Amniotic stem cell (primary cell): Measurements from ENCODE around the gene LRP5.
"Not testable (repeated sequence)": the region's sequence is repeated elsewhere in the genome, so short reads cannot be mapped to it uniquely, and the experiment has no call there.

Source experiments
- DNase-seq: peaks from one replicate; lab custom pipeline; 2025; lab: John Stamatoyannopoulos, UW

LRP5 gene

DNA sequence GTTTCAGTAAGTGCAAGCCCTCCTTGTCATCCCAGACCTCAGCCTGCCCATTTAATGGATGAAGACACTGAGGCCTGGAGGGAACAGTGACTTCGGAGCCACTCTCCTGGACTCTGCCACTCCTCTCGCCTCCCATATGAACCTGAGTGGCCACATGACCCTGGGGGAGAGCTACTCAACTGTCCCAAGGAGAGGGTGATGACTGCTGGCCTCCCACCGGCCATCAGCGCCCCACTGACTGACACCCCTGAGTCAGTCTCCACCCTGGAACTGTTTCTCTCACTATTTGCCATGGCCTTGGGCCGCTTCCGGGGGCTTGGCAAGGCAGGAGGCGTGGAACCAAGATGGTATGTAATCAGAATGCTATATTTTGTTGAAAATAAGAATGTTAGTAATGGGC lies 17.1 kb downstream of the LRP5 start:
- no peak for DNase-seq

DNA sequence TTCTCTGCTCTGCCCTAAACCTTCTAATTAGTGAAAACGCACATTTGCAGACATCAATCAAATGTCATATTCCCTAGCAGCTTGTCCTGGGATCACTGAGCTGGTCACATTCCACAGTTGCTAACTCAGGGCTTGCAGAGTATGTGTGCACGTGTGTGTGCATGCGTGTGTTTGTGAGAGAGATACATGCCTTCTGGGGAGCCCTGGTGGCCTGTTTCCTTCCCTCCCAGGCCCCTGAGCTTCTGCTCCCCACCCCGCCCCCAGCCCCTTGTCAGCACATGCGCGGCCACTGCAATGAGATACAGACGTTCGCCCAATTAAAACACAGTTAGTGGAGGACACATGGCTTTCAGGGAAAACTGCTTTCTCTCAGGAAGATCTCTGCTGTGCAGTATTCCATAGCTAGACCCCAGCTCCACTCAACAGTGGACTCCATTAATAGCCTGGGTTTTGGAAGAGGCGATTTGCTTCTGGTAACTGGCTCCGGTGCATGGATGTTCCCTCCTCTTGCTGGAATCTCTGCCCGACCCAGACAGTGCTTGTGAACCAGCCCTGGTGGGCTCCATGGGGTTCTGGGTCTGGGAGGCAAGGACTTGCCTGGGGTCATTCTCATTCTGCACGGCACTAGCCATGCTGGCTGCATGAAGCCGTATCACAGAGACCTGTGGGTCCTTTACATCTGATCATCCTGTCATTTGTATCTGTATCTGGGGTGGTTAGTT lies 17.7 kb downstream of the LRP5 start:
- DNase-seq = no peak

DNA sequence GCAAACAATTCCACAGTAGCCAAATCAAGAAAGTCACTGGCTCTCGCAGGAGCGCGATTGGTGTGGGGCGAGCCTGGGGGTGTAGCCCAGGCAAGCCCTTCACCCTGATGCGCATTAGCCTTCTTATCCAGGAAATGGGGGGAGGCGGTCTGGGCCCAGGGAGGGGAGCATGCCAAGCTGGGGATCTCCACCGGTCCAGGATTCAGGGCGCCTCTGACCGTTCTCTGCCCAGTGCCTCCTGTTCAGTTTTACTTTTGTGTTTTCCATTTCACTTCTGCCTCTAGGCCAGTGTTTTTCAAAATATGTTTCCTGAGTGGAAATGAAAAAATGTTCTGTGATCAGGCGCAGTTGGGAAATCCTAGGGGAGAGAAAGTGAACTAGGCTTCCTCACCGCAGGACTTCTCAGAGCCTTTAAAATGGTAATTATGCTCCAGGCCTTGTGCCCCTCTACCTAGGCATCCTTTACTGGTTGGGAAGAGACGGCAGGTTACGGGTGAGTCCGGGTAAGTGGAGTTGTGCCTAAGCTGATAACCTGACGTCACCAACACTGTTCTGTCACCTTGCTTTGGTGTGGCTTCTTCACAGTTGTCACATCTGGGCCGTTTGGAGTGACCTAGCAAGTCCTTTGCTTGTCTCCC lies 18.4 kb downstream of the LRP5 start:
- DNase-seq = no peak

DNA sequence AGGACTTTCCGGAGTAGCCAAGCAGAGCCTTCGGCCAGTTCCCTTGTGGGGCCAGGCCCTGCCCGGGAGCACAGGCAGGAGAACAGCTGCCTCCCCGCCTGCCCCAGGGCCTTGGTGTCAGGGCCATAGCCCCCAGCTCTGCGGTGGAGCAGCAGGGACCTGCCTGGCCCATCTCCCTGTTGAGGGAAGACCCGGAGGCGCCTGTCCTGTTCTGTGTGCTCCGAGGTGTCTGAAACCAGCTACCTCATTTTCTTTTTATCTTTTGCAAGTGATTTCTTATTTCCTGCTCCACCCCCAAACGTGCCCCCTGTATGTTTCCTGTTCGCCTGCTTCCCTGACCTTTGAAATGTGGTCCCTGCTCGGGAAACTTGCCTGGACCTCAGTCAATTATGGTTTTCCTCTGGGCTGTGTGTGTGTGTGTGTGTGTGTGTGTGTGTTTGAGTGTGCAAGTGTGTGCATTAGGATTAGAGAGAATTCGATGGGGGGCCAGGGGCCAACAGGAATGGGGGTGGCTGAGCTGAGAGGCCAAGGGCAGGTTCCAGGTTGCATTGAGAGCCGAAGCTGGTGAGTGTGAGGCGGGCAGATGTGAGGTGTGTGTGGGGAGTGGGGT lies 19.1 kb downstream of the LRP5 start:
- no peak for DNase-seq

DNA sequence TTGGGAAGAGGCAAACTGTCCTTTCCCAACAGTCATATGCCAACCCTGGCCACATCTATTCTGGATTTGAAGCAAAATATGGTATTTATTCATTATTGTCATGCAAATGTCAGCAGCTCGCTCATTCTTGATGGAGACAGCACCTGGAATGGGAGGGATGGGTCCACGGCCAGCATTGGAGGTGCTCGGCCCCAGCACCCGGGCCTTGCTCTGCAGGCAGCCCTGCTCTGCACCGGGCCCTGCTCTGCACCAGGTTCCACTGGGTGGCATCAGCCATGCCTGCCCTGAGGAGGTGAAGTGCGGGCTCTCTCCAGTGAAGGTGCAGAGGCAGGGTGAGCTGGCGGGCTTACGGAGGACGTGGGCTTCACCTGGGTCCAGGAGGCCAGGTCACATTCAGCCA lies 19.8 kb downstream of the LRP5 start:
- DNase-seq = no peak

DNA sequence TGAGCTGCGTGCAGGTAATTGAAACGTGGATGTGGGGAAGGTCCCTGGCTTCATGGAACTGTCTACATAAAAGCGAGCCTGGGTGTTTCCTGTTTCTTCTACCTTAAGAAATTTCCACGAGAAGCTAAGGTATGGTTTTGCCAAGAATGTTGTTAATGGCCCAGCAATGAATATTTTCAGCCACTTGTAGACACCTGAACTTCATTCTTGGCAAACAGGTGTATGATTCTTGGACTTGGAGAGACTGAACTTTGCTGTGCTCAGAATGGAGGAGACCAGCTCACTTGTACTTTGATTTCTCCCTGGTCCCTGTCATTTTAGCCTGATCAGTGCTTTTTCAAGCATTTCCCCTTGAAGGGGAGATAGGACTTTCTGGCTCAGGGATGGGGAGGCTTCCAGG lies 20.8 kb downstream of the LRP5 start:
- DNase-seq = no peak

DNA sequence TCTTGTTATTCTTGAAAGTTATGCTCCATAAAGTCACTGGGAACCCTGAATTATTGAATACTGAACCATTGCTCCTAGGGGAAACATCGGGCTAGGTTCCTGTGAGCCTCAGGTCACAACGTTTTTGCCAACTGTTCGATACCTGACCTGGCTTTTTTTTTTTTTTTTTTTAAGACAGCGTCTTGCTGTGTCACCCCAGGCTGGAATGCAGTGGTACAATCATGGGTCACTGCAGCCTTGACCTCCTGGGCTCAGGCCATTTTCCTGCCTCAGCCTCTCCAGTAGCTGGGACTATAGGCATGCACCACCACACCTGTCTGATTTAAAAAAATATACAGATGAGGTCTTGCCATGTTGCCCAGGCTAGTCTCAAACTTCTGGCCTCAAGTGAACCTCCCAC lies 22.5 kb downstream of the LRP5 start:
- no peak for DNase-seq

DNA sequence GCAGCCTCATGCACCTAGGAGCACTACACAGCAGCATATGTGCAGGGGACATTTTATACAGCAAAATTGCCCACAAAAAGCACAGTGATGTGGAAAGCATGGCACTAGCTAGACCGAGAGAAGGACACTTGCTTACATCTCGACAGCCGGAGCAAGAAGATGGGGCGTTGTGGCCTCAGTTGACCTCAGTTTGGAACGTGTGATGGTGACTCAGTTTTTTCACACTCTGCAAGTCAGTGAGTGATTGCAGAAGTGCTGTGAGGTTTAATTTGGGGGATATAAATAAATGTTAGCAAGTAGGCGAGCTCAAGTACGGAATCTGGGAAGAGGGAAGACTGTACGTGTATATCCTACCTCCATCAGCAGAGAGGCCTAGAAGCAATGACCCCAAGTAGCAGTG lies 23.3 kb downstream of the LRP5 start:
- no peak for DNase-seq

DNA sequence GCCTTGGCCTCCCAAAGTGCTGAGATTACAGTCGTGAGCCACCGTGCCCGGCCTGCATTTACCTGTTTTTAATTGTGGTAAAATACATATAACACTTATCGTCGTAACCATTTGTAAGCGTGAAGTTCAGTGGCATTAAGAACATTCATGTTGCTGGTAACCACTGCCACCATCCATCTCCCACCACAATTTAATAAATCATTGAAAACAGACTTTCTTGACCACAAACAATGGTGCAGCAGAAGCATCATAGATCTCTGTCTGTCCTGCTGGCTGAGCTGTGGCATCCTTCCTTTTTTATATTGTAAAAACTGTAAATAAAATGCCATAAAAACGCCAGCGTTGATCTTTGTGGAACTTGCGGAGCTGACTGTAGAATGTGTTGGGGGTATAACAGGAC lies 24.3 kb downstream of the LRP5 start:
- DNase-seq = no peak

DNA sequence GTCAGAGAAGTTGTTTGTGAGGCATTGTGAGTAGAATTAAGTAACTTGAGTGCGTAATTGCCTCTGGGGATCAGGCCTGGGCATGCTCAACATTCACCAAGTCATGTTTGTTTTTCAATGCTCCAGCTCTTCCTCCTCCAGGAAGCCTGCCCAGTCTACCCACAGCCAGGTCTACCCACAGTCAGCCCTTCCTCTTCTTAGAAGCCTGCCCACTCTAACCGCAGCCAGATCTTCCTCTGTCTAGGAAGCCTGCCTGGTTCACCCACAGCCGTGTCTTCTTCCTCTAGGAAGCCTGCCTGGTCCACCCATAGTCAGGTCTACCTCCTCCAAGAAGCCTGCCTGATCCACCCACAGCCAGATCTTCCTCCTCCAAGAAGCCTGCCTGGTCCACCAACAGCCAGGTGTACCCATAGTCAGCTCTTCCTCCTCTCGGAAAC lies 25.0 kb downstream of the LRP5 start:
- DNase-seq = no peak

DNA sequence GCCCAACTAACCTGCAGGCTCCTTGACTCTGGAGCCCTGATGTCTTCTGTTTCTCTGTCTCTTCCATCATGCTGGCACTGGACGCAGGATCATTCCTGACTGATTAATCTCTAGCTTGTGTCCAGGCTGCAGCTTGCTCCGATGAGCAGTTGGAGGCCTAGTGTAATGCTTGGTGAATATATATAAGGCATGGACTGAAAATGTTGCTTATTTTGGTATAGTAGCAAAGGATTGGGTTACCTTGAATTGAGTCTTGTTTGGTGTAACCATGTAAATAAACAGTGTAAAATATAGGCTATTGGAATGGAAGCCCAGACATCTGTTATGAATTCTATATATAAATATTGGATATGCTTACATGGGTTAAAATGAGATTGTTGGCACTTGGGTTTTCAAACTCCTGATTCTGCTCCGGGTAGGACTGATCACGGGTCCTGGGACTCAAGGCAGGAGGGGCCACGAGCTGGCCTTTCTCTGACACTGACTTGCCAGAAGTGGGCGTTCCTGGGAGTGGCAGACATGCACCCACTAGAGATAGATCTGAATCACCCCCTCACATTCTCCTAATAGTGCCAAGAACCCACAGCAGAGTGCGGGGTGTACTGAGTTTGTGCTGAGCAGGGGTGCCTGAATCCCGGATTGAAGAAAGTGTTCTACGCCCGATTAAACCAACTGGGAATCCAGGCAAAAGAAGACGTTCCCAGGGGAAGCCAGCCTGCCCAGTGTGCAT lies 25.8 kb downstream of the LRP5 start:
- no peak for DNase-seq

DNA sequence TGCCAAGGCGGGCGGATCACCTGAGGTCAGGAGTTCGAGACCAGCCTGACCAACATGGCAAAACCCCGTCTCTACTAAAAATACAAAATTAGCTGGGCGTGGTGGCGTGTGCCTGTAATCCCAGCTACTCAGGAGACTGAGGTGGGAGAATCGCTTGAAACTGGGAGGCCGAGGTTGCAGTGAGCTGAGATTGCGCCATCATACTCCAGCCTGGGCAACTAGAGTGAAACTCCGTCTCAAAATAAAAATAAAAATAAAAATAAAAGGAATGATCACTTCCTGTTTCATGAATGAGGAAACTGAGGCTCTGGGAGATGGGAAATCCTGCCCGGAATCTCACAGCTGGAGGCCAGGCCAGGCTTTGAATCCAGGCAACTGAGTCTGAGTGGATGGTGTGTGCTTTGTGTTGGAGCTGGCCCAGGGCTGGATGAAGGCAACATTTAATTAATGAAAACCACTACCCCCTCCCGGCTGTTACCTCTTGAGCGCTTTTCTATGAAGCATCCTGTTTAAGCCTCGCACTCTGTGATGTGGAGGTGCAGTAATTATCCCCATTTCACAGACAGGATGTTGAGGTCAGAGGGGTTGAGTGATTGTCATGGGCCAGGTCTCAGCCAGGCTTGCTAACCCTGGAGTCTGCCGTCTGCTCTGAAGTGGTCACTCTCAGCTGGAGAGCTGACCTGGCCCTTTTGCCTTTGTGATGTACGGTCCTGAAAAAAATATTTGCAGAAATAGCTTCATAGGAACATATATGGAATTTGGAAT lies 27.8 kb downstream of the LRP5 start:
- DNase-seq = no peak

DNA sequence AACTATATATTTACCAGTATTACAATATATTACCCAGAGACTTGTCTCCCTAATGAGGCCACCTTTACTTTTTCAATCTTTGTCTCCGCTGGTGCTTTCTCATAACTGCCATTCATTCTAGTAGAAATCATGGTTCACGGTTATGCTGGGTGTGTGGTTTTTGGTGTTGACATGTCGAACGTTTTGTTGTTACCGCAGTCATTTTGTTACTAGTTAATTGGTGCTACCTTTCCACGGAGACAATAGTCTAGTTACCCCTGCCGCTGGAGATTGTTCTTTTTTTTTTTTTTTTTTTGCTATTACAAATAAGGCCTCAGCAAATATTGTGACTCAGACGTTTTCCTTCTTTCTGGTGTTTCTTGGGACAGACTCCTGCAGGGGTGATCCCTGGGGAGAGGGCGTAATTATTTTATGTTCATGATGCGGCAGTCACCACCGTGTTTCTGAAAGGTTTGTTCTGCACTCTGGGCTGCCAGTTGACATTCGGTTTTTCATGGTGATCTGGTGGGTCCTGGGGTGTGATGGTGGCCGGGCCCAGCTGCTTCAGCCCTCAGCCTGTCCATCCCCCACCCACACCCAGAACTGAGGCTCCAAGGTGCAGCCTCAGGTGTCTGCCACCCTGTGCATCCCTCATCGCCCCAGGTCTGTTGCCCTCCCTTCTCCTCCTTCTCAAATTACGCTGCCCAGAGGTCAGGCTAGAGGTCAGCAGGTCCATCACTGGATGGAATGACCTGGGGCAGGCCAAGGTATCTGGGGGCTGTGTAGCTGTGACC lies 28.6 kb downstream of the LRP5 start:
- no peak for DNase-seq

DNA sequence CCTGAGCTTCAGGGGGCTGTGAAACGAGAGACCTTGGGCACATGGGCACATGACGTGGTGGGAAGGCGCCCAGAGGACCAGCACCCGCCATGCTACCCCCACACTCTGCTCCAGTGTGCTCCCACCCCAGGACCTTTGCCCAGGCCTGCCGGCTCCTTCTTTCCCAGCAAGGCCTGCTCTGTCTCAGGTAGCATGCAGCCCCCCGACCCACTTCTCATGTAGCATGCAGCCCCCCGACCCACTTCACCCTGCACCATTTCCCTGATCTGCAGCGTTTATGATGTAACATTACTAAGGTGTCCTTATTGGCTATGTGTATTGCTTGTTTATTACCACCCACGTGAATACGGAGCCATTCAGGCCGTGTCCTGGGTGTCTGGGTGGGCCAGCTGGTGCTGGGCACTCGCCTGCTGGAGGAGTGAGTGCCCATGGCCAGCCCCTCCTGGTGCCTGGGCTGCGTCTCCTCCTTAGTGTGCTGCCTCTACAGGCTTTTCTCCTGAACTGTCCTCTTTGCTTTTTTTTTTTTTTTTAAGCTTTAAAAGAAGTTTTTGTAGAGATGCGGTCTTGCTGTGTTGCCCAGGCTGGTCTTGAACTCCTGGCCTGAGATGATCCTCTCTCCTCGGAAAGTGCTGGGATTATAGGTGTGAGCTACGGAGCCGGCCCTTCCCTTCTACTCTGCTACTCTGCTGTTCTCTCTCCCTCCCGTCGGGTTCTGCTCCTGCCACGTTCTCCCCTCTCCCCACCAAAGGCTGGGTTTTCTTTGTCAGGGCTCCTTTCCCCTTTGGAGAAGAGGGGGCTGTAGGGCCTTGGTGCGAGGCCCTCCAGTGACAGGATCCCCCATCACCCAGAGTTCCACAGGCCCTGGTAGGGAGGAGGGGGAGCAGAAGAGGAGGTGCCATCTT lies 29.4 kb downstream of the LRP5 start:
- no peak for DNase-seq

DNA sequence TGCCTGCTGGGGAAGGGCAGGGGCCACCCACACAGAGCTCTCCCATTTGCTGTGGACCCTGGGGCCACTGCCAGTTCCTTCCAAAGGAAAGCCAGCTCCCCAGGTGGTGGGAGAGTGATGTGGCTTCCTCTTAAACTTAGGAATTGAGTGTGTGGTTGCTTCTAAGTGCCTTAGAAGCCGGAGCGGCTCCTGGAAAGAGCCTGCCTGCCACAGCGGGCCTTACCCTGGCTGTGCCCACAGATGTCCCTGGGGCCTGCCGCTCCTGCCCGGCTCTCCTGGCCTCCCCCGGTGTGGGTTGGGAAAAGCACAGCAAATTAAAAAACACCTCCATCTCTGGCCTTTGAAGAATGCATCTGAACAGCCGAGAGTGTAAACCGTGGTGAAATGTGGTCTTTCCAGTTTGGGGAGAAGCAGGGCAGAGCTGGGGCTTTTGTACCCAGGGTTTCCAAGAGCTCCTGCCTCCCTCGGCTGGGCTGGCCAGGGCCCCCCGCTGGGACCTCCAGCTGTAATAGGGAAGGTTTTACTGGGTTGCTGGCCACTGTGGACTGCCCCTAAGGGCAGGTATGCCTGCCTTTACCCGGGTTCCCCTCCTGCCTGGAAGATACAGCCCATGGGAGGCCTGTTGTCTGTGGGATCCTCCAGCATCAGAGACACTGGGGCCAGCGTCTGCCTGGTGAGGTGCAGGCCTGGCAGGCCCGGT lies 30.2 kb downstream of the LRP5 start:
- no peak for DNase-seq

DNA sequence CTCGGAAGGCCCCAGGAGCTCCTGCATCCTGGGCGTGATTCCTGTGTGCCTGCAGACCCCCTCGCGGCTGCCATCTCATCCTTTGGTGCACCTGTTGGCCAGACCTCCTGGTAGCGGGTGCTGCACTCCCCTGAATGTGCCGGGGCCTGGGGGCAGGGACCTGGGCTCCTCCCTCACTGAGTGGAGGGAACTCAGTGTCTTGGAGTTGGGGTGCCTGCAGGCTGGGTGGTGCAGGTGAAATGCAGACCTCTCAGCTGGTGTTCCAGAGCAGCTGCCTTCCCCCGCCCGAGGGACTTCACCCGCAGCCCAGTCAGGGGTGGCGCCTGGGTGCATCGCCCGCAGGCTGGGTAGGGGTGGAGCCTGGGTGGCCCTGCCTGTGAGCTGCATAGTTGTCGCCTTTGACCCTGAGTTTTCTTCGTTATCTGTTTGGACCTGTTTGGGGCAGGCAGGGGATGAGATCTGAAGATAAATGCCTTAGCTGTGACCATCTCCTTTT lies 31.4 kb downstream of the LRP5 start:
- no peak for DNase-seq

DNA sequence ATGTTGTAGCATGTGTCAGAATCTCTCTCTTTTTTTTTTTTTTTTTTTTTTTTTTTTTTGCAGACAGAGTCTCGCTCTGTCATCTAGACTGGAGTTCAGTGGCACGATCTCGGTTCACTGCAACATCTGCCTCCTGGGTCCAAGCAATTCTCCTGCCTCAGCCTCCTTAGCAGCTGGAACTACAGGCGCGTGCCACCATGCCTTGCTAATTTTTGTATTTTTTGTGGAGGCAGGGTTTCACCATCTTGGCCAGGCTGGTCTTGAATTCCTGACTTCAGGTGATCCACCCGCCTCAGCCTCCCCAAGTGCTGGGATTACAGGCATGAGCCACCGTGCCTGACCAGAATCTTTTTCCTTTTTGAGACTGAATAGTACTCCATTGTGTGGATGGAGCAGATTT lies 32.4 kb downstream of the LRP5 start:
- not testable (repeated sequence) for DNase-seq

DNA sequence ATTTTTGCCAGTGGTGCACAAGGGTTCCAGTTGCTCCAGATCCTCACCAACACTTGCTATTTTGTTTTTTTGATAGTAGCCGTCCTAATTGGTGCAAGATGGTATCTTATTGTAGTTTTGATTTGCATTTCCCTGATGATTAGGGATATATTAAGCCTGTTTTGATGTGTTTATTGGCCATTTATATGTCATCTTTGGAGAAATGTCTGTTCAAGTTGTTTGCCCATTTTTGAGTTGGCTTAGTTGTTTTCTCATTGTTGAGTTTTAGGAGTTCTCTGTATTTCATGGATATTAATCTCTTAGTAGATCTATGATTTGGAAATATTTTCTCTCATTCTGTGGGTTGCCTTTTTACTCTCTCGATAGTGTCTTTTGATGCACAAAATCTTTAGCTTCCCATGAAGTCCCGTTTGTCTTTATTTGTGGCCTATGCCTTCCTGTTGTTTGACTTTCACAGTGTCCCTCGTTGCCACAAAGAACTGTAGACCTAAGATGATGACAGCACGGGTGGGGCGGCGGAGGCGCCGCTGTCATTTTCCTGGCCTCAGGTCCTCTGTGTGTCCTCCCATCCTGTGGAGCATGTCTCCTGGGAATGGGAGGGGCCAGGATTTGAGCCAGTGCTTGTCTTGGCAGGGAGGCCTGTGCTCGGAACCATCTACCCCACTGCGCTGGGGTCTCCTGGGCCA lies 33.5 kb downstream of the LRP5 start:
- no peak for DNase-seq

DNA sequence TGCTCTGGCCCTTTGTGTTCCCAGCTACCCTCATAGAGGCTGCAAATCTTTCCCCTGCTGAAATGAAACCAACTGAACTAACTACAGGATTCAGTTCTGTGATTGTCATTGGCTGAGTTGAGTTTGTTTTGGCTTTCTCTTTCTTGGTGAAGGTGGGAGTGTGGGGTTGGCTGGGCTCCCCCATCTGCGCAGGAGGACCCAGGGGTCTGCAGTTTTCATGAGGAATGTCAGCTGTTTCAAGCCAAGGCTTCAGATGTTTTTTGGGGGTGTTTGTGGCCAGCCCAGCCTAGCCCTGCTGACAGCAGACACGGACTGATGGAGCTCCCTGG lies 34.0 kb downstream of the LRP5 start:
- DNase-seq = no peak
